ENCODE measurements around the gene RAI14. TPM values are rescaled to one million over a fixed set of nuclear protein-coding genes. Genes with fewer than 3 reads are reported as not detected.

RAI14 gene
- total and polyA plus RNA-seq, 3 donors from 2014 or later = 34.3 to 54.6 (median 49.6) TPM

DNA sequence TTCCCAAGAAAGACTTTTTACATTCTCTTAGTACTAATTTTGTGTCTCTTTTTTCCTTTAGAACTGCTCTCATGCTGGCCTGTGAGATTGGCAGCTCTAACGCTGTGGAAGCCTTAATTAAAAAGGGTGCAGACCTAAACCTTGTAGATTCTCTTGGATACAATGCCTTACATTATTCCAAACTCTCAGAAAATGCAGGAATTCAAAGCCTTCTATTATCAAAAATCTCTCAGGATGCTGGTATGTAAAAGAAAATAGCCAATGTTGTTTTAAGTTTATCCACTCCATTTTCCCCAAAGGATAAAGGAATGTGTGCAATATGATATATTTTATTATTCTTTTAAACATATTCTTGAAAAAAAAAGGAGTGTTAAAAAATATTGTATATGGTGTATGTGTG is 155.6 kb downstream of the RAI14 start:
- WGBS, 2 donors = 60 to 72% methylated on average over 1 of the region's 1 CpG

DNA sequence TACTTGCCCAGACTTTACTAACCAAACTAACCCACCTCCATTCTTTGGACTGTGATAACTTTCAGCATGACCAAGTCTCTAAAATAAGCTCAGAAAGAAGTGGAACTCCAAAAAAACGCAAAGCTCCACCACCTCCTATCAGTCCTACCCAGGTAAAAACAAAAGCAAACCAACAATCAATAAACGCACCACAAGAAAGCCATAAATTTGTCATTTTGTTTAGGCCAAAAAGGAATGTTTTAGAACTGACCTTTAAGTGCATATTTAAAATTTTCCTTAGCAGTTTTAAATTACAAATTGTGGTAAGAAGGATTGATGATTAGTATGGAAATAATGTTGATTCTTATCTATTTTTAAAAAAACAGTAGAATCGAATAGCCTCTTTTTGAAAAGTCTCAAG is 157.4 kb downstream of the RAI14 start:
- no peaks in the 10 kb centered on the region for H3K9me3 ChIP-seq
- DNase-seq = no peak
- no peak for TF ChIP-seq POLR2A (IDR thresholded peaks at IDR 0.05)
- TF ChIP-seq, protein P1, sequence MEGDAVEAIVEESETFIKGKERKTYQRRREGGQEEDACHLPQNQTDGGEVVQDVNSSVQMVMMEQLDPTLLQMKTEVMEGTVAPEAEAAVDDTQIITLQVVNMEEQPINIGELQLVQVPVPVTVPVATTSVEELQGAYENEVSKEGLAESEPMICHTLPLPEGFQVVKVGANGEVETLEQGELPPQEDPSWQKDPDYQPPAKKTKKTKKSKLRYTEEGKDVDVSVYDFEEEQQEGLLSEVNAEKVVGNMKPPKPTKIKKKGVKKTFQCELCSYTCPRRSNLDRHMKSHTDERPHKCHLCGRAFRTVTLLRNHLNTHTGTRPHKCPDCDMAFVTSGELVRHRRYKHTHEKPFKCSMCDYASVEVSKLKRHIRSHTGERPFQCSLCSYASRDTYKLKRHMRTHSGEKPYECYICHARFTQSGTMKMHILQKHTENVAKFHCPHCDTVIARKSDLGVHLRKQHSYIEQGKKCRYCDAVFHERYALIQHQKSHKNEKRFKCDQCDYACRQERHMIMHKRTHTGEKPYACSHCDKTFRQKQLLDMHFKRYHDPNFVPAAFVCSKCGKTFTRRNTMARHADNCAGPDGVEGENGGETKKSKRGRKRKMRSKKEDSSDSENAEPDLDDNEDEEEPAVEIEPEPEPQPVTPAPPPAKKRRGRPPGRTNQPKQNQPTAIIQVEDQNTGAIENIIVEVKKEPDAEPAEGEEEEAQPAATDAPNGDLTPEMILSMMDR (IDR thresholded peaks at IDR 0.05) = no peak
- H3K27ac ChIP-seq = no peak overlapping the region
- H3K4me1 ChIP-seq = no peaks in the 10 kb centered on the region
- no peaks in the 10 kb centered on the region for H3K27me3 ChIP-seq
- H3K36me3 ChIP-seq (ENCODE audit: low read depth, missing control alignments) = no peaks in the 10 kb centered on the region
- intact Hi-C loops (cut with DNase I; ENCODE audit: low total_unique reads) = no loop called here
- no peak overlapping the region for H3K4me3 ChIP-seq
- 85 to 93% methylated on average over 3 of the region's 3 CpGs for WGBS, 2 donors

More for the DNA sequence above, 155.6 kb downstream of the RAI14 start:
- Histone ChIP-seq H3K27ac (no peak overlapping the region), H3K4me3 (no peak overlapping the region), H3K36me3 (ENCODE audit: low read depth, missing control alignments) (no peaks in the 10 kb centered on the region), H3K4me1 (no peaks in the 10 kb centered on the region), H3K9me3 (no peaks in the 10 kb centered on the region), H3K27me3 (no peaks in the 10 kb centered on the region)
- TF ChIP-seq POLR2A (IDR thresholded peaks at IDR 0.05) = no peak
- TF ChIP-seq, protein P1 (IDR thresholded peaks at IDR 0.05) = no peak
- intact Hi-C loops (cut with DNase I; ENCODE audit: low total_unique reads) = no loop called here
- DNase-seq = no peak

DNA sequence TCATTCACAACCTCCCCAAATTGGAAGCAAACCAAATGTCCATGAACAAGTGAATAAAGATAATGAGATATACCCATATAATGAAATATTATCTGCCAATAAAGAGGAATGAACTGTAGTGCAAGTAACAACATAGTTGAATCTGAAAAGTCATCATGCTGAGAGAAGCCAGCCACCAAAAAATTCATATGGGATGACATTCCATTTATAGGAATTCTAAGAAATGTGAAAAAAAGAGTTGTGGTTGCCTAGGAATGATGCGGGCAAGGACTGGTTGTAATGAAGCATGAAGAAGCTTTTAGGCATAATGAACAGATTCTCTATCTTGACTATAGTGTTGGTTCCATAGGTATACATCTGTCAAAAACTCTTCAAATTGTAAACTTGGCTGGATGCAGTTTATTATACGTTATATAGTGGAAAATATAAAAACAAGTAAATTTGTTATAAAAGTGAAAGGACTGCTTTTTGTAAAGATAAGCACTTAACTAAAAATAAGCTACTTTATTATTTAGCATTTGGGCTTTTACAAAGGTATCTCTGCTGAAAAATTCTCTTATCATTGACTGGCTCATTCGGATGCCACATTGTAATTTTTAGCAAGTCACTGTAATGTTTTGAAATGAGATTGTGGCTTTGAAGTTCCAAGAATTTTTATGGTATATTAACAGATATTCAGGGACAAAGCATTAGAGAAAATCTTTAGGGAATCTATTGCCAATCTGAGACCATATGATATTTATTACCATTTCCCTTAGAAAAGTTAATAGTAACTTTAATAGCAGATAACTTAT is 161.6 kb downstream of the RAI14 start:
- Histone ChIP-seq H3K4me1 (no peaks in the 10 kb centered on the region), H3K9me3 (no peaks in the 10 kb centered on the region), H3K4me3 (no peak overlapping the region), H3K27ac (no peak overlapping the region), H3K36me3 (ENCODE audit: low read depth, missing control alignments) (no peaks in the 10 kb centered on the region), H3K27me3 (no peaks in the 10 kb centered on the region)
- intact Hi-C loops (cut with DNase I; ENCODE audit: low total_unique reads) = no loop called here
- WGBS, 2 donors = 75 to 84% methylated on average over 3 of the region's 3 CpGs
- TF ChIP-seq POLR2A (IDR thresholded peaks at IDR 0.05) = no peak
- TF ChIP-seq, protein P1 (IDR thresholded peaks at IDR 0.05) = no peak
- DNase-seq = no peak

- no peaks in the 10 kb centered on the region for H3K27me3 ChIP-seq
- no peak for DNase-seq
- WGBS, 2 donors = 87 to 88% methylated on average over 3 of the region's 3 CpGs
- intact Hi-C loops (cut with DNase I; ENCODE audit: low total_unique reads) = no loop called here
- no peaks in the 10 kb centered on the region for H3K4me1 ChIP-seq
- H3K9me3 ChIP-seq = no peaks in the 10 kb centered on the region
- H3K4me3 ChIP-seq = no peak overlapping the region
- no peak overlapping the region for H3K27ac ChIP-seq
- H3K36me3 ChIP-seq (ENCODE audit: low read depth, missing control alignments) = no peaks in the 10 kb centered on the region
- TF ChIP-seq POLR2A (IDR thresholded peaks at IDR 0.05) = no peak
- TF ChIP-seq, protein P1 (IDR thresholded peaks at IDR 0.05) = no peak
Measured at GRCh38 chr5:34818717-34819116, 162.6 kb downstream of the RAI14 start.

GRCh38 chr5:34820593-34820992 is 164.5 kb downstream of the RAI14 start:
- 64 to 85% methylated on average over 1 of the region's 1 CpG for WGBS, 2 donors
- DNase-seq = no peak
- no peaks in the 10 kb centered on the region for H3K9me3 ChIP-seq
- intact Hi-C loops (cut with DNase I; ENCODE audit: low total_unique reads) = no loop called here
- H3K27me3 ChIP-seq = no peaks in the 10 kb centered on the region
- no peak overlapping the region for H3K27ac ChIP-seq
- no peaks in the 10 kb centered on the region for H3K36me3 ChIP-seq (ENCODE audit: low read depth, missing control alignments)
- TF ChIP-seq, protein P1 (IDR thresholded peaks at IDR 0.05) = no peak
- TF ChIP-seq POLR2A (IDR thresholded peaks at IDR 0.05) = no peak
- no peaks in the 10 kb centered on the region for H3K4me1 ChIP-seq
- H3K4me3 ChIP-seq = no peak overlapping the region

Data from testis (tissue), 3 donors.